HCT116 (cell line): ENCODE measurements around the gene ZNF618. TPM values are rescaled to one million over a fixed set of nuclear protein-coding genes. Genes with fewer than 3 reads are reported as not detected.

Experiments
- ATAC-seq: fragments of 200-7000 bp; cut with Tn5 transposase; 2 replicates; pipeline ENCODE4 v1.9.1; 2020; ENCODE audit warnings: mild to moderate bottlenecking, moderate library complexity
- BruUV-seq: library from RNA; stranded (reverse); fragments of 400-500 nt; replicated peaks from 2 replicates; lab custom pipeline; 2021; lab: Mats Ljungman, UMichigan
- CTCF ChIA-PET: fragments of 300-600 bp; sonication (Branson Sonifier 250); formaldehyde crosslinking; loops from one replicate; lab custom pipeline; 2021; ENCODE audit warnings: antibody characterized with exemption; lab: Charles Lee
- POLR2A ChIA-PET: fragments of 300-600, 350-600 bp; sonication (Branson Sonifier 250); formaldehyde crosslinking; loops from one replicate; lab custom pipeline; 2021; ENCODE audit warnings: antibody characterized with exemption; lab: Charles Lee
- RAD21 ChIA-PET, 2 experiments: fragments of 300-600 bp; sonication (Branson Sonifier 250); formaldehyde crosslinking; loops; one replicate each; lab custom pipeline; 2023; ENCODE audit warnings: low total read pairs in 2 of 2; ENCODE audit not compliant: uncharacterized antibody in 2 of 2, unreplicated experiment in 2 of 2, low non-redundant PET in 1 of 2; lab: Charles Lee
- DNase-seq: peaks from one replicate; pipeline ENCODE4 v3.0.0-alpha.2; 2010; ENCODE audit warnings: low read depth, low spot score
- H2AFZ ChIP-seq: fragments of 200-600 bp; shearing (Covaris generic), sonication (generic); 2 replicates; pipeline ENCODE4 v1.6.1; 2017; ENCODE audit warnings: low read depth, mixed run types, mixed read lengths, antibody characterized with exemption, low read length; ENCODE audit not compliant: poor library complexity, severe bottlenecking
- H3K27ac ChIP-seq: 2 replicates; pipeline ENCODE4 v1.5.1; 2012; ENCODE audit warnings: low read depth, low read length
- H3K27me3 ChIP-seq: fragments of 200-600 bp; sonication (generic); 2 replicates; pipeline ENCODE4 v1.6.1; 2016; ENCODE audit warnings: mixed run types, low read length, mixed read lengths; ENCODE audit not compliant: insufficient read depth
- H3K36me3 ChIP-seq, 2 experiments: fragments of 200-500 bp in 1 of 2; fragments of 200-600 bp in 1 of 2; sonication (Bioruptor generic) in 1 of 2; sonication (generic) in 1 of 2; 2 replicates each; pipeline versions ENCODE4 v1.5.1 to v1.6.1; 2014 to 2016; ENCODE audit warnings: low read length in 2 of 2, inconsistent platforms in 1 of 2, mixed read lengths in 1 of 2, mixed run types in 1 of 2; ENCODE audit not compliant: insufficient read depth in 2 of 2, control insufficient read depth in 1 of 2
- H3K4me1 ChIP-seq, 2 experiments: fragments of 200-600 bp in 1 of 2; sonication (generic) in 1 of 2; 2 replicates each; pipeline versions ENCODE4 v1.5.1 to v1.6.1; 2012 to 2017; ENCODE audit warnings: low read length in 2 of 2, inconsistent platforms in 1 of 2, mild to moderate bottlenecking in 1 of 2, mixed read lengths in 1 of 2, mixed run types in 1 of 2, moderate library complexity in 1 of 2; ENCODE audit not compliant: insufficient read depth in 2 of 2, control insufficient read depth in 1 of 2
- H3K4me2 ChIP-seq: fragments of 200-600 bp; sonication (generic); 2 replicates; pipeline ENCODE4 v1.6.1; 2017; ENCODE audit warnings: mixed run types, low read length, mixed read lengths
- H3K4me3 ChIP-seq, 2 experiments: fragments of 200-600 bp in 1 of 2; sonication (generic) in 1 of 2; replicated peaks in 1 of 2; 2 replicates each; pipeline ENCODE4 v1.5.1; 2011 to 2016; ENCODE audit warnings: low read length in 2 of 2, control low read depth in 1 of 2, low read depth in 1 of 2, mild to moderate bottlenecking in 1 of 2, mixed read lengths in 1 of 2, mixed run types in 1 of 2
- H3K79me2 ChIP-seq: fragments of 200-600 bp; sonication (generic); 2 replicates; pipeline ENCODE4 v1.6.1; 2017; ENCODE audit warnings: mild to moderate bottlenecking, mixed run types, low read length, moderate library complexity, mixed read lengths; ENCODE audit not compliant: insufficient read depth
- H3K9ac ChIP-seq: fragments of 200-600 bp; sonication (generic); 2 replicates; pipeline ENCODE4 v1.6.1; 2016; ENCODE audit warnings: low read length, mixed read lengths
- H3K9me2 ChIP-seq: fragments of 200-600 bp; sonication (generic), shearing (Covaris generic); 2 replicates; pipeline ENCODE4 v1.6.1; 2017; ENCODE audit warnings: mixed run types, mild to moderate bottlenecking, moderate library complexity; ENCODE audit not compliant: insufficient read depth
- H3K9me3 ChIP-seq, 2 experiments: fragments of 200-500 bp in 1 of 2; fragments of 200-600 bp in 1 of 2; sonication (Bioruptor generic) in 1 of 2; sonication (generic) in 1 of 2; 2 replicates each; pipeline ENCODE4 v1.6.1; 2014 to 2017; ENCODE audit warnings: low read length in 2 of 2, mixed read lengths in 2 of 2, inconsistent platforms in 1 of 2, low read depth in 1 of 2, mild to moderate bottlenecking in 1 of 2, mixed run types in 1 of 2, moderate library complexity in 1 of 2; ENCODE audit not compliant: control insufficient read depth in 1 of 2, insufficient read depth in 1 of 2
- H4K20me1 ChIP-seq: fragments of 200-600 bp; sonication (generic), shearing (Covaris generic); 2 replicates; pipeline ENCODE4 v1.6.1; 2017; ENCODE audit warnings: mixed run types, mild to moderate bottlenecking, moderate library complexity; ENCODE audit not compliant: insufficient read depth
- CBX3 ChIP-seq: IDR thresholded peaks from 2 replicates; pipeline ENCODE4 v1.6.1; 2012; ENCODE audit warnings: low read depth
- CEBPB ChIP-seq: IDR thresholded peaks from 2 replicates; pipeline ENCODE4 v1.6.1; 2012; ENCODE audit warnings: low read depth
- EGR1 ChIP-seq: IDR thresholded peaks from 2 replicates; pipeline ENCODE4 v1.6.1; 2012; ENCODE audit warnings: low read depth
- EZH2phosphoT487 ChIP-seq: fragments of 200-600 bp; IDR thresholded peaks from 2 replicates; pipeline ENCODE4 v1.6.1; 2018; ENCODE audit warnings: antibody characterized with exemption, borderline replicate concordance
- JUND ChIP-seq: IDR thresholded peaks from 2 replicates; pipeline ENCODE4 v1.6.1; 2012
- POLR2A ChIP-seq: IDR thresholded peaks from 2 replicates; pipeline ENCODE4 v1.7.0; 2011; ENCODE audit warnings: borderline replicate concordance; ENCODE audit not compliant: insufficient read depth, insufficient read length; ENCODE audit errors: extremely low read depth
- POLR2AphosphoS5 ChIP-seq: IDR thresholded peaks from 2 replicates; pipeline ENCODE4 v1.6.1; 2011; ENCODE audit warnings: mild to moderate bottlenecking, low read depth, low read length, moderate library complexity
- RAD21 ChIP-seq: IDR thresholded peaks from 2 replicates; pipeline ENCODE4 v1.6.1; 2012; ENCODE audit warnings: low read depth, mild to moderate bottlenecking
- SIN3A ChIP-seq: IDR thresholded peaks from 2 replicates; pipeline ENCODE4 v1.6.1; 2012; ENCODE audit warnings: low read depth
- SRF ChIP-seq: IDR thresholded peaks from 2 replicates; pipeline ENCODE4 v1.6.1; 2012; ENCODE audit warnings: low read depth
- ZFX ChIP-seq: fragments of 450-650 bp; IDR thresholded peaks from 2 replicates; pipeline ENCODE4 v1.6.1; 2017
- intact Hi-C: fragments of 100-400 bp; cut with micrococcal nuclease; formaldehyde crosslinking; loops from 2 replicates; pipeline ENCODE4 v1.10.0; 2022
- total RNA-seq: library from RNA; stranded (reverse); gene quantifications from one replicate; pipeline ENCODE4 v1.2.1, GENCODE V29; 2021; ENCODE audit not compliant: unreplicated experiment
- TF ChIP-seq, protein P1 (sequence below): IDR thresholded peaks from 2 replicates; pipeline ENCODE4 v1.6.1; 2011; ENCODE audit warnings: mild to moderate bottlenecking, low read length, moderate library complexity; ENCODE audit not compliant: insufficient replicate concordance; ENCODE audit errors: extremely low read depth
- TF ChIP-seq, protein P2 (sequence below), 3 experiments: fragments of 200-600 bp in 1 of 3; sonication (generic) in 1 of 3; IDR thresholded peaks in 2 of 3; conservative IDR thresholded peaks in 1 of 3; 2 replicates each; pipeline ENCODE4 v1.5.1; 2012 to 2017; ENCODE audit warnings: low read depth in 2 of 3, low read length in 2 of 3, antibody characterized with exemption in 1 of 3, borderline replicate concordance in 1 of 3, control low read depth in 1 of 3, mild to moderate bottlenecking in 1 of 3, mixed read lengths in 1 of 3, mixed run types in 1 of 3, moderate library complexity in 1 of 3; ENCODE audit not compliant: insufficient read depth in 1 of 3

ZNF618 gene
- total RNA-seq, 1 experiment from 2014 or later, result 13.5 TPM

DNA sequence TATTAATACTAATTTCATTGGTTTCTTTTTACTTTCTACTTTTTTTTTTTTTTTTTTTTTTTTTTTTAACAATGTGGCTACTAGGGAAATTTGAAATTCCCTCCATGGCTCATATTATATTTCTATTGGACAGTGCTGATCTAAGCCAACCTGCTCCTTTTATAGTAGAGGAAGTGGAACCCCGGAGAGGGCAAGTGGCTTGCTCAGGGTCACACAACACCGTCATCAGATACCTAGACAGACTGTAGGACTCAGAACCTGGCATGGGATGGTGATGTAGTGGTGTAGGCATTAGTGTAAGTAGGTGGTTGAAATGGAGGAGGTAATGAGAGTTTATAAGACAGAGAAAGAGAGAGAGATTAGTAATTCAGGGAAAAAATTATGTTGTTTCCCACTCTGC is 10.8 kb downstream of the ZNF618 start (continued):
- TF ChIP-seq CEBPB (no peak), EGR1 (no peak)

DNA sequence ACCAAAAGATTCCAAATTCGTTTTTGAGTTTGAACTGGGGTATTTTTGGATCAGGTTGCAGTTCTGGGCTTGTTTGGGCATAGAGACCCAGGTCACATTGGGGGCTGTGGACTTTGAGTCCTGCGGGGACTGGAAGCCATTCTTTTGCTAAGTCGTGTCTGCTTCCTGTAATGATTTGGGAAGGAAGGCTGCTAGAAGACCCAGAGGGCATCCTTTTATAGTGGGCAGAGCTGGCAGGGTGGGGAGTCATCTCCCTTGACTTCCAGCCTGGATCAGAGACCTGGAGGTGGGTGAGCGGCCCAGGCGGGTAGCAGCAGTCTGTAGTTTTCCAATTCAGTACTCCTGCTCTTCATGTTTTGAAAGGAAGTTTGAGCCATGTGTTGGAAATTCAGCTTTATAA is 11.3 kb downstream of the ZNF618 start:
- H3K9ac ChIP-seq, result no peak overlapping the region
- H3K9me3 ChIP-seq, result no peaks in the 10 kb centered on the region; a peak in 1 of 4 replicates
- no peaks in the 10 kb centered on the region for H3K27me3 ChIP-seq
- H4K20me1 ChIP-seq, result no peaks in the 10 kb centered on the region
- H3K4me3 ChIP-seq, result no peak overlapping the region
- ChIA-PET RAD21 (no interaction called here), POLR2A (no interaction called here), CTCF (interaction anchor here (1.3 kb wide), 1 partner anchor 10 kb away, joined by 6 read pairs; no protein-coding TSS in a partner anchor)
- TF ChIP-seq RAD21 (no peak), EGR1 (no peak), EZH2phosphoT487 (no peak), CBX3 (no peak), SRF (no peak), SIN3A (no peak), ZFX (no peak), POLR2AphosphoS5 (no peak), POLR2A (no peak), JUND (no peak)
- TF ChIP-seq, protein P1, sequence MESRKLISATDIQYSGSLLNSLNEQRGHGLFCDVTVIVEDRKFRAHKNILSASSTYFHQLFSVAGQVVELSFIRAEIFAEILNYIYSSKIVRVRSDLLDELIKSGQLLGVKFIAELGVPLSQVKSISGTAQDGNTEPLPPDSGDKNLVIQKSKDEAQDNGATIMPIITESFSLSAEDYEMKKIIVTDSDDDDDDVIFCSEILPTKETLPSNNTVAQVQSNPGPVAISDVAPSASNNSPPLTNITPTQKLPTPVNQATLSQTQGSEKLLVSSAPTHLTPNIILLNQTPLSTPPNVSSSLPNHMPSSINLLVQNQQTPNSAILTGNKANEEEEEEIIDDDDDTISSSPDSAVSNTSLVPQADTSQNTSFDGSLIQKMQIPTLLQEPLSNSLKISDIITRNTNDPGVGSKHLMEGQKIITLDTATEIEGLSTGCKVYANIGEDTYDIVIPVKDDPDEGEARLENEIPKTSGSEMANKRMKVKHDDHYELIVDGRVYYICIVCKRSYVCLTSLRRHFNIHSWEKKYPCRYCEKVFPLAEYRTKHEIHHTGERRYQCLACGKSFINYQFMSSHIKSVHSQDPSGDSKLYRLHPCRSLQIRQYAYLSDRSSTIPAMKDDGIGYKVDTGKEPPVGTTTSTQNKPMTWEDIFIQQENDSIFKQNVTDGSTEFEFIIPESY, result no peak
- TF ChIP-seq, protein P2, sequence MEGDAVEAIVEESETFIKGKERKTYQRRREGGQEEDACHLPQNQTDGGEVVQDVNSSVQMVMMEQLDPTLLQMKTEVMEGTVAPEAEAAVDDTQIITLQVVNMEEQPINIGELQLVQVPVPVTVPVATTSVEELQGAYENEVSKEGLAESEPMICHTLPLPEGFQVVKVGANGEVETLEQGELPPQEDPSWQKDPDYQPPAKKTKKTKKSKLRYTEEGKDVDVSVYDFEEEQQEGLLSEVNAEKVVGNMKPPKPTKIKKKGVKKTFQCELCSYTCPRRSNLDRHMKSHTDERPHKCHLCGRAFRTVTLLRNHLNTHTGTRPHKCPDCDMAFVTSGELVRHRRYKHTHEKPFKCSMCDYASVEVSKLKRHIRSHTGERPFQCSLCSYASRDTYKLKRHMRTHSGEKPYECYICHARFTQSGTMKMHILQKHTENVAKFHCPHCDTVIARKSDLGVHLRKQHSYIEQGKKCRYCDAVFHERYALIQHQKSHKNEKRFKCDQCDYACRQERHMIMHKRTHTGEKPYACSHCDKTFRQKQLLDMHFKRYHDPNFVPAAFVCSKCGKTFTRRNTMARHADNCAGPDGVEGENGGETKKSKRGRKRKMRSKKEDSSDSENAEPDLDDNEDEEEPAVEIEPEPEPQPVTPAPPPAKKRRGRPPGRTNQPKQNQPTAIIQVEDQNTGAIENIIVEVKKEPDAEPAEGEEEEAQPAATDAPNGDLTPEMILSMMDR (IDR thresholded peaks at IDR 0.05 in 2 of 3, conservative IDR thresholded peaks at IDR 0.05 in 1 of 3; ENCODE audit: borderline replicate concordance in 1 of 3, insufficient read depth in 1 of 3, low read depth in 2 of 3, low read length in 2 of 3), result no peak
- no peak for ATAC-seq
- H3K9me2 ChIP-seq, result no peaks in the 10 kb centered on the region
- BruUV-seq, result no TSS peak
- no peaks in the 10 kb centered on the region; a peak in 1 of 4 replicates for H3K36me3 ChIP-seq
- H3K4me2 ChIP-seq, result no peak overlapping the region
- peaks cover 11% of the 10 kb centered on the region for H3K79me2 ChIP-seq
- H3K4me1 ChIP-seq, result peaks cover 12 to 15% of the 10 kb centered on the region in 2 experiments; a peak in 3 of 4 replicates
- no peak overlapping the region for H3K27ac ChIP-seq
- DNase-seq, result no peak
- H2AFZ ChIP-seq, result no peak overlapping the region
- intact Hi-C loops, result no loop called here
